ENCODE data around the gene RNF225. TPM values are rescaled to one million over a fixed set of nuclear protein-coding genes. Genes with fewer than 3 reads are reported as not detected.

The RNF225 gene
- total RNA-seq, 2 experiments from 2014 or later: 0.25 to 0.56 TPM

DNA sequence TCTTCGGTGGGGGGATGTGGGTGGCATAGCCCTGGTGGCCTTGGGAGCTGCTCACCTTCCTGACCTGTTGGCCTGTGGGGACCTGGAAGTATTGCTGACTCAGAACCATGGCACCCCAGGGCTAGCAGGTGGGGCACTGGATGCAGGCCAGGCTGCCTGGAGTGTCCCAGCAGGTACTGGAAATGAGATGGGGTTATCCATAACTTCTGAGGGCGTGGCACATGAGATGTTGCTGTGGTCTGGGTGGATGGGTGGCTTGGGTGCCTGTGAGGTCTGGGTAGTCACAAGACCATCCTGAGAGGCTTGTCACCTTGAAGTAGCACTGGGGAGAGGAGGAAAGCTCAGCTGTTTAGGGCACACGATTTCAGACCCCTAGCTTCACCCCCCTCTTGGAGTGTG, 636 bp upstream of the RNF225 start:
- DNase-seq (no peak), ATAC-seq (peak; percentile 23)
- Mint-ChIP-seq H3K4me1 (peaks cover 21% of the 10 kb centered on the region), H3K36me3 (ENCODE audit: low read depth) (peaks cover 49% of the 10 kb centered on the region), H3K4me3 (no peak overlapping the region), H3K9me3 (ENCODE audit: low read depth) (no peaks in the 10 kb centered on the region), H3K27me3 (peaks cover 2% of the 10 kb centered on the region), H3K27ac (no peak overlapping the region)
- ChIA-PET CTCF (no interaction called here), POLR2A (no interaction called here)
- intact Hi-C loops (cut with DNase I, micrococcal nuclease): no loop called here

DNA sequence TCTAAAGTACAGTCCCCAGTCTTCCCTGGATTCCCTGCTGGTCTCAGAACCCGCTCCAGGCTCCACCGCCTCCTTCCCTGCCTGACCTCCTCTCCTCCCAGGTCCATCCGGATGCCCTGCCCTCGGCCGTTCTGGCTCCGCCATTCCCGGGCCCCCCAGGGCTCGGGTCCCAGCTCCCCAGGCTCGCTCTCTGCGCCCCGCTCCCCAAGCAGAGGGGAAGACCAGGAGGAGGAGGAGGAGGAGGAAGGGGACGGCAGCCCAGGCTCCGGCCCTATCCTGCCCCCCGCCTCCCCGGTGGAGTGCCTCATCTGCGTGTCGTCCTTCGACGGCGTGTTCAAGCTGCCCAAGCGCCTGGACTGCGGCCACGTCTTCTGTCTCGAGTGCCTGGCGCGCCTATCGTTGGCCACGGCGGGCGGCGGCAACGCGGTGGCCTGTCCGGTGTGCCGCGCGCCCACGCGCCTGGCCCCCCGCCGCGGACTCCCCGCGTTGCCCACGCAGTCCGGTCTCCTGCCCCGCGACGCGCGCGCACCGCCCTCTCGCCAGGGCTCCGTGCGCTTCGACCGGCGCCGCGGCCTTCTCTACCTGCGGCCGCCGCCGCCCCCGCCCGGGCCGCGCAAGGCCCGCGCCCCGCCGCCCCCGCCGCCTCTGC, 647 bp downstream of the RNF225 start:
- ATAC-seq (no peak), DNase-seq (peak; percentile 19)
- intact Hi-C loops (cut with DNase I, micrococcal nuclease): no loop called here
- H3K9me3 Mint-ChIP-seq (ENCODE audit: low read depth): no peaks in the 10 kb centered on the region
- POLR2A ChIA-PET: interaction anchor here (0.5 kb wide), 1 partner anchor 57 kb away, joined by 3 read pairs; no protein-coding TSS in a partner anchor
- CTCF ChIA-PET: no interaction called here
- peaks cover 2% of the 10 kb centered on the region for H3K27me3 Mint-ChIP-seq
- H3K27ac Mint-ChIP-seq: no peak overlapping the region
- peaks cover 23% of the 10 kb centered on the region for H3K4me1 Mint-ChIP-seq
- H3K4me3 Mint-ChIP-seq: no peak overlapping the region
- H3K36me3 Mint-ChIP-seq (ENCODE audit: low read depth): peaks cover 39% of the 10 kb centered on the region

DNA sequence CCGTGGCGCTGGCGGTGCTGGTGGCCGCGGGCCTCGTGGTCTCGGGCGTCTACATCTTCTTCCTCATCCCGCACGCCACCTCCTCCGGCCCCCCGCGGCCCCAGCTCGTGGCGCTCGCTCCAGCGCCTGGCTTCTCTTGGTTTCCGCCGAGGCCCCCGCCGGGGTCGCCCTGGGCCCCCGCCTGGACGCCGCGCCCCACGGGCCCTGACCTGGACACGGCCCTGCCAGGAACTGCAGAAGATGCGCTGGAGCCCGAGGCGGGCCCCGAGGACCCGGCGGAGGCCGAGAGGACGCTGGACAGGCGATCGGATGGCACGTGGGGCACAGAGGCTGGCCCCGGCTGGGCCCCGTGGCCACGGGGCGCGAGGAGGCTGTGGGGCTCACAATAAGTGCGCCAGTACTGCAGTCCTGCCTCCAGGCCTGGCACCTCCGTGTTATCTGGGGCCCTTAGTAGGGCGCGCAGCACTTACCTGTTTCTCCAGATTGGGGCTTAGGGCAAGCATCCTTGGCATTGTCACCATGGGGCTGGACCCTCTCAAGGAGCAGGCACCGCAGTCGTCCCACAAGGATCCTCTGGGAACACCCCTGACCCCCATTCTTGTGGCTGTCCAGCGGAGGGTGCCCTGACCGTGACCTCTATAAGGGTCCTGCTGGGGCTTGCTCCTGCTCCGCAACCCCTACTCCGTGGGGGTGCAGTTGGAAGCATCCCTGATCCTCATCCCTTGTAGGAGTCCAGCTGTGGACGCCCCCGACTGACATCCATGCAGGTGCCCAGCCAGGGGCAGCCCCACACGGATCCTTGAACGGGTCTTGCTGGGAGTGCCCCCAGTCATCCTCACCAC, 1.5 kb downstream of the RNF225 start:
- Mint-ChIP-seq H3K9me3 (ENCODE audit: low read depth) (no peaks in the 10 kb centered on the region), H3K4me3 (no peak overlapping the region), H3K27ac (no peak overlapping the region), H3K27me3 (peaks cover 2% of the 10 kb centered on the region), H3K36me3 (ENCODE audit: low read depth) (peaks cover 32% of the 10 kb centered on the region), H3K4me1 (peaks cover 21% of the 10 kb centered on the region)
- intact Hi-C loops (cut with DNase I, micrococcal nuclease): no loop called here
- DNase-seq (no peak), ATAC-seq (no peak)
- CTCF ChIA-PET: interaction anchor here (0.6 kb wide), 1 partner anchor 171 kb away, joined by 3 read pairs; no protein-coding TSS in a partner anchor
- POLR2A ChIA-PET: interaction anchor here (0.5 kb wide), 1 partner anchor 57 kb away, joined by 3 read pairs; no protein-coding TSS in a partner anchor

DNA sequence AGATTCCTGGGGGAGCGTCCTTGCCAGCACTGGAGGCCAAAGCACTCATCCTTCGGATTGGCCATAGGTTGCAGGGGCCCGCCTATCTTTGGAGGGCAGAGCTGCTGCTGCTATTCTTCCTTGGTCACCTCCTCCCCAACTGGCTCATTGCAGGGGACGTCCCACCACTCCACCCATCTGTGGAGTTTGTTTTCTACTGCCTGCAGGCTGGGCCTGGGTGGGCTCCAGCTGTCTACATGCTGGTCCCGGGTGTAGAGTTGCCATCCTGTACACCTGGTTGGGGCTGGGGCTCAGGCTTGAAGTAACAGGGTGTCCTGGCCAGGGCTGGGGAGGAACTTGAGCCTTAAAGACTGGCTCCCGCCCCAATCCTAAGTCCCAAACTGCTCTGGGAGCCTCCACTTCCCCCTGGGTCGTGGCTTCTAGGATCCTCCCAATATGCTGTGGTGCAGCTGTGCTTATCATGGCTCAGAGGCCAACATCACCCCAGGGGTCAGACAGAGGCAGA, 2.1 kb downstream of the RNF225 start:
- no peak for ATAC-seq
- Mint-ChIP-seq H3K4me1 (peaks cover 19% of the 10 kb centered on the region), H3K4me3 (no peak overlapping the region), H3K27ac (no peak overlapping the region), H3K27me3 (peaks cover 2% of the 10 kb centered on the region), H3K9me3 (ENCODE audit: low read depth) (no peaks in the 10 kb centered on the region), H3K36me3 (ENCODE audit: low read depth) (peaks cover 29% of the 10 kb centered on the region)
- ChIA-PET CTCF (no interaction called here), POLR2A (no interaction called here)
- DNase-seq: no peak
- intact Hi-C loops (cut with DNase I, micrococcal nuclease): no loop called here

DNA sequence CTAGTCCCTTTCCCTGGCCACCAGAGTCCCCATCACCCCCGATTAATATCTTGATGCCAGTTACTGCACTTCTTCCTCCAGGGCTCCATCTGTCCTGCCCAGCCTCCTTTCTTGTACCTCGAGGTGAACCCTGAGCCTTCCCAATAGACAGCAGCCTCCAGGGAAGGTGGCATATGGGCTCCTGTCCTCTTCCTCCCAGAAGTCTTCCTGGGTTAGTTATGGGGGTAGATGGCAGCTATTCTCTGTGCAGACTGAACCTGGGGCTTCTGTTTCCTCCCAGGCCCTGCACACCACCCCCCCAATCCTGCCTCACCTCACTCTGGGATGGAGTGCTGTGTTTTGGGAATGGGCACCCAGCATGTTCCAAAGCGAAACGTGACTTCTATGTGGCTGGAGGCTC, 2.6 kb downstream of the RNF225 start:
- intact Hi-C loops (cut with DNase I, micrococcal nuclease): no loop called here
- Mint-ChIP-seq H3K4me3 (no peak overlapping the region), H3K27me3 (peaks cover 2% of the 10 kb centered on the region), H3K36me3 (ENCODE audit: low read depth) (peaks cover 24% of the 10 kb centered on the region), H3K27ac (no peak overlapping the region), H3K4me1 (peaks cover 17% of the 10 kb centered on the region), H3K9me3 (ENCODE audit: low read depth) (no peaks in the 10 kb centered on the region)
- DNase-seq (no peak), ATAC-seq (no peak)
- CTCF ChIA-PET: no interaction called here
- POLR2A ChIA-PET: no interaction called here

DNA sequence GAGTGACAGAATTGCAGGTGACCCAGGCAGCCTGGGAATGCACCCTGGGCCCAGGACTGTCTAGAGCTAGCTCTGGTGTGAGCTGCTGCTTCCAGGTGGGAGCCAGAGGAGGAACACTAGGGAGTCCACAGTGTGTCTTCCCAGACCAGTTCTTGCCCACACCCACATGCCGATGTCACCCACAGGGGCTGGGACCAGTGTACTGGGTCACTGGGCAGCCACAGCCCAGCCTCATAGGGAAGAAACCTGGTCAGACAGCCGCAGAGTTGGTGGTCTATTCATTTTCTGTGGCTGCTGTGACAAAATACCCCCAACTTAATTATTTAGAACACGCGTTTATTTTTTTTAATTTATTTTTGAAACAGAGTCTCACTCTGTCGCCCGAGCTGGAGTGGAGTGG, 3.1 kb downstream of the RNF225 start:
- H3K9me3 Mint-ChIP-seq (ENCODE audit: low read depth): no peaks in the 10 kb centered on the region
- H3K27ac Mint-ChIP-seq: no peak overlapping the region
- no peak overlapping the region for H3K4me3 Mint-ChIP-seq
- ChIA-PET POLR2A (no interaction called here), CTCF (no interaction called here)
- H3K27me3 Mint-ChIP-seq: peaks cover 2% of the 10 kb centered on the region
- H3K4me1 Mint-ChIP-seq: peaks cover 17% of the 10 kb centered on the region
- ATAC-seq (no peak), DNase-seq (no peak)
- intact Hi-C loops (cut with DNase I, micrococcal nuclease): no loop called here
- peaks cover 20% of the 10 kb centered on the region for H3K36me3 Mint-ChIP-seq (ENCODE audit: low read depth)

DNA sequence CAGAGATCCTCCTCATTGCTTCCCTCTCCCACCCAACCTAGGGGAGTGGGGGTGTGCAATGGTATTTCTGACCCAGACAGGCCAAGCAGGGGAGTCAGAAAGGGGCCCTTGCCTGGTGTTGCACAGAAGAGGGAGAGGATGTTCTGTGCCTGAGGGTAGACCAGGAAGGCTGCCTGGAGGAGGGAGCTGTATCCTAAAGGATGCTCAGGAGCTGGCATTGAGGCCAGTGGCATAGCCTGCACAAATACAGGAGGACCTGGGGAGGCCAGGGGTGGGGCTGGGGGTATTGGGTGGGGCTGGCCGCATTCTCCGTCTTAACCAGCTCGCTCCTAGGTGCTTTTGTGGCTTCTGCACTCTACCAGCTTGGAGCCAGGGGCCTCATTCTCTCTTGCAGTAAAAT, 4.4 kb downstream of the RNF225 start:
- Mint-ChIP-seq H3K27ac (no peak overlapping the region), H3K9me3 (ENCODE audit: low read depth) (no peaks in the 10 kb centered on the region), H3K27me3 (peaks cover 2% of the 10 kb centered on the region), H3K4me3 (no peak overlapping the region), H3K4me1 (peaks cover 17% of the 10 kb centered on the region), H3K36me3 (ENCODE audit: low read depth) (peaks cover 6% of the 10 kb centered on the region)
- POLR2A ChIA-PET: interaction anchor here (0.6 kb wide), 1 partner anchor 51 kb away, joined by 3 read pairs; the partner anchor contains the start of gene ZNF324B
- intact Hi-C loops (cut with DNase I, micrococcal nuclease): loop anchor here in 1 of 2 experiments (2.0 to 10.0 kb wide), 4 partner anchors 13 to 215 kb away; partner anchors contain the start of genes RPS5, ZBTB45, ZNF274 and ZNF446
- DNase-seq (no peak), ATAC-seq (no peak)
- CTCF ChIA-PET: no interaction called here

DNA sequence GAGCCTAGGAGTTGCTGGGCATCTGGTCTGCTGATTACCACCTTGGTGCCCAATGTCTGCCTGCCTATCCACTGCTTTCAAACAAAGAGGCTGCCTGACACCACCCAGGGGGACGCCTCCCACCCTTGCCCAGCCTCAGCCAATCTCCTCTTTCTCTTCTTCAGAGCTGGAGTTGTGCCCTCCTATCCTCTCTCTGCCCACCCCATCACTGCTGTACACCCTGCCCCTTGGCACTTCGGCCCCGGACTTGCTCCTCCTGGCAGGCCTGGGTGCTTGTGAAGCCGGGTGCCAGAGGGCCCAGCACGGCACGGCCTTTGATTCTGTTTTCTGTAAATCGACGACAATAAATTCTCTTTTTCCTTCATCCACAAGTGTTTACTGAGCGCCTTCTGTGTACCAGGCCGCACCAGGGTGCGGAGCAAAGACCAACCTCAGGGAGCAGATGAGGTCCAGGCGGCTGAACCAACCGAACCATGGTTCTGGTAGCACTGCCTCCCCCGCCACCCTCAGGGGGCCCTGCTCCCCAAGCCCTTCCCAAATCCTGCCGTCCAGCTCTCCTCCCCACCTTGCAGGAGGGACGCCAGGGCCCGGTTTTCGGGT, 5.0 kb downstream of the RNF225 start:
- CTCF ChIA-PET: no interaction called here
- ATAC-seq (no peak), DNase-seq (no peak)
- Mint-ChIP-seq H3K4me3 (peak overlapping the region; percentile 82), H3K27me3 (peaks cover 2% of the 10 kb centered on the region), H3K9me3 (ENCODE audit: low read depth) (no peaks in the 10 kb centered on the region), H3K36me3 (ENCODE audit: low read depth) (peaks cover 4% of the 10 kb centered on the region), H3K27ac (no peak overlapping the region), H3K4me1 (peaks cover 16% of the 10 kb centered on the region)
- POLR2A ChIA-PET: no interaction called here
- intact Hi-C loops (cut with DNase I, micrococcal nuclease): loop anchor here in 1 of 2 experiments (2.0 to 10.0 kb wide), 4 partner anchors 14 to 216 kb away; partner anchors contain the start of genes RPS5, ZBTB45, ZNF274 and ZNF446

DNA sequence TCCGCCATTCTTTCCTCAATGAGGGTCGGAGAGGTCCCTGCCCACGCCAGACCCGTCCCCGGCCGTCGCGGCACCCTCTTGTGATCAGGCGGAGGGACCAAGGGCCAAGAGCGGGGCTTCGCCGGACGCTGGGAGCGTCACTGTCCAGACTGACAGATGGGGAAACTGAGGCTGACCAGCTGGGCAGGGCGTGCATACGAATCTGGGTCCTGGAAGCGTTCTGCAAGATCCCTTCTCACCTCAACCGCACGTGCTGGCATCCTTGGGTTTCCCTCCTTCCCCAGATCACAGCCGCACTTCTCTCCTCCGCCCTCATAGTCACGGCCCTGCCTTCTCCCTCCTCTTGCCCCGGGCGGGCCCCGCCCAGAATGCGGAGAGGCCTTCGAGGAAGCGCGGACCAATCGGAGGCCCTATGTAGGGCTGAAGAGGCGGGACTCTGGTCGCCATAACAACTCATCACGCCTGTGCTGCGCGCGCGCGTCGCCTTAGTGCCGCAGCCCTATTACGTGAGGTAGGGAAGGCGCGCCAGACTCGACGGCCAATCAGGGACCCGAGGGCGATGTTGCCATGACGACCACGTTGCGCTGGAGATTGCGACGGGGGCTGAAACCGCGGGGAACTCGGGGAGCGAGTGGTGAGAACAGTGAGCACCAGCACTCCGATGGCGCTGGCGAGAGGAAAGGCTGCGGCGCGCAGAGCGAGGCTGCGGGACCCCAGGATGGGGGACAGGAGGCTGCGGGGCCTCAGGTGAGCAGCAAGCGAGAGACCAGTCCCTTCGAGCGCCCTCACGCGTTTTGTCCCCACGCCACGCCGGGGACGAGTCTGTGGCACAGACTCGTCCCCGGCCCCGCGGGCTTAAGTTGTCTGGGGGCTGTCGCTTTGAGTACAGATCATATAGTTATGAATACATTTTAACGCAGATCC, 5.7 kb downstream of the RNF225 start:
- intact Hi-C loops (cut with DNase I, micrococcal nuclease): loop anchor here (1.0 to 10.0 kb wide), 19 partner anchors 14 to 218 kb away; partner anchors contain the start of genes RPS5 (in 2 of the 2), ZBTB45 (in 2 of the 2), ZNF132 (in 2 of the 2) and ZNF274 (in 2 of the 2)
- H3K9me3 Mint-ChIP-seq (ENCODE audit: low read depth): no peaks in the 10 kb centered on the region
- ATAC-seq: peak; percentile 97
- ChIA-PET POLR2A (no interaction called here), CTCF (no interaction called here)
- H3K4me1 Mint-ChIP-seq: peaks cover 14% of the 10 kb centered on the region
- H3K4me3 Mint-ChIP-seq: peak overlapping the region; percentile 82
- H3K36me3 Mint-ChIP-seq (ENCODE audit: low read depth): no peaks in the 10 kb centered on the region
- H3K27ac Mint-ChIP-seq: peak overlapping the region; percentile 61
- DNase-seq: peak; percentile 100
- peaks cover 2% of the 10 kb centered on the region for H3K27me3 Mint-ChIP-seq

DNA sequence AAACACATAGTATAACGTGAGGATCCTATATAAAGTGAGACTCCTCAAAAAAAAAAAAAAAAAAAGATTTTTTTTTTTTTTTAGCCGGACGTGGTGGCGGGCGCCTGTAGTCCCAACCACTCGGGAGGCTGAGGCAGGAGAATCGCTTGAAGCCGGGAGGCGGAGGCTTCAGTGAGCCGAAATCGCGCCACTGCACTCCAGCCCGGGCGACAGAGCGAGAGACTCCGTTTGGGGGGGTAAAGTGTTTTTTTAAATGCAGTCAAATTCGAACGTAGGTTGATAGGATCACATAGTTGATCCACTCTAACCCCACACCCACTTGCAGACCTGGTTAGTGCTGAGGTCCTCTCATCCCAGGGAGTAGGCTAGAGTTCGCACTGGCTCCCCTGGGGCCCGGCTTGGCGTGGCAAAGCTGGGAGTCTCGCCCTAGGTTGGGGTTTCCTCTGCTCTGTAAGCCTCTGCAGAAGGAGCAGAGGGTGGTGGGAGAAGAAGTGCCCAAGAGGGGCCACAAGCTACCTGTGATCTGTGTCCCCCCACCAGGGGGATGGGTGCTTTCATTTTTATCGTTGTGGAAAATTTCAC, 6.5 kb downstream of the RNF225 start:
- ATAC-seq (no peak), DNase-seq (no peak)
- peaks cover 3% of the 10 kb centered on the region for H3K36me3 Mint-ChIP-seq (ENCODE audit: low read depth)
- ChIA-PET CTCF (interaction anchor here (1.0 to 1.2 kb wide), 2 partner anchors 39 to 118 kb away, joined by 3 to 4 read pairs; partner anchors contain the start of gene ZBTB45), POLR2A (no interaction called here)
- H3K9me3 Mint-ChIP-seq (ENCODE audit: low read depth): no peaks in the 10 kb centered on the region
- peak overlapping the region; percentile 82 for H3K4me3 Mint-ChIP-seq
- peaks cover 17% of the 10 kb centered on the region for H3K4me1 Mint-ChIP-seq
- no peak overlapping the region for H3K27ac Mint-ChIP-seq
- intact Hi-C loops (cut with DNase I, micrococcal nuclease): loop anchor here (1.0 to 10.0 kb wide), 19 partner anchors 15 to 219 kb away; partner anchors contain the start of genes RPS5 (in 2 of the 2), ZBTB45 (in 2 of the 2), ZNF132 (in 2 of the 2) and ZNF274 (in 2 of the 2)
- H3K27me3 Mint-ChIP-seq: peaks cover 2% of the 10 kb centered on the region

Data from activated CD4-positive, alpha-beta T cell treated with anti-CD3 and anti-CD28 coated beads for 36 hours (primary cell).